Cardiac muscle cell (in vitro differentiated cells and primary cell): ENCODE data around the gene OXCT1. TPM values are rescaled to one million over a fixed set of nuclear protein-coding genes. Genes with fewer than 3 reads are reported as not detected.
"Not testable (repeated sequence)": the region's sequence is repeated elsewhere in the genome, so short reads cannot be mapped to it uniquely, and the experiment has no call there.

Experiments
- DNase-seq, 2 donors: peaks; one replicate each; pipeline versions ENCODE4 v3.0.0 to v3.0.0-alpha.2; 2010 to 2017; ENCODE audit warnings: low read depth in 1 of 2, low spot score in 1 of 2
- H3K27ac ChIP-seq: fragments of 200-600 bp; sonication (generic); 2 replicates; pipeline ENCODE4 v1.5.1; 2016
- H3K27me3 ChIP-seq: fragments of 200-600 bp; sonication (generic); 2 replicates; pipeline ENCODE4 v1.6.0; 2016; ENCODE audit warnings: control low read depth
- H3K36me3 ChIP-seq: fragments of 200-600 bp; sonication (generic); 2 replicates; pipeline ENCODE4 v1.5.1; 2016; ENCODE audit warnings: control low read depth
- H3K4me1 ChIP-seq: fragments of 200-600 bp; sonication (generic); 2 replicates; pipeline ENCODE4 v1.8.1; 2017; ENCODE audit warnings: low read depth, mild to moderate bottlenecking, mixed run types
- H3K4me3 ChIP-seq: fragments of 200-600 bp; sonication (generic); 2 replicates; pipeline ENCODE4 v1.5.1; 2016; ENCODE audit warnings: mild to moderate bottlenecking
- H3K9me3 ChIP-seq: fragments of 200-600 bp; sonication (generic); 2 replicates; pipeline ENCODE4 v1.5.1; 2017; ENCODE audit warnings: low read depth, mild to moderate bottlenecking, control low read depth
- CTCF ChIP-seq: IDR thresholded peaks from 2 replicates; pipeline ENCODE4 v1.5.1; 2012; ENCODE audit warnings: low read depth, mild to moderate bottlenecking, low read length
- polyA plus RNA-seq: library from polyadenylated mRNA; unstranded; fragments of >200 nt; fragmentation: Nextera tagmentation; extraction: Ambion mirVana; gene quantifications from 2 replicates; pipeline ENCODE4 v1.2.1, GENCODE V29; 2016
- total RNA-seq: library from RNA; depleted of rRNA; stranded (reverse); fragments of >200 nt; gene quantifications from 2 replicates; pipeline ENCODE4 v1.2.3, GENCODE V29; 2016

Gene OXCT1
- total and polyA plus RNA-seq, 2 experiments from 2014 or later, result 54.8 to 55.8 TPM

GRCh38 chr5:41738710-41739354, 131.4 kb downstream of the OXCT1 start:
- Histone ChIP-seq H3K4me1 (no peaks in the 10 kb centered on the region), H3K4me3 (no peak overlapping the region), H3K9me3 (no peaks in the 10 kb centered on the region), H3K27ac (no peak overlapping the region), H3K27me3 (no peaks in the 10 kb centered on the region), H3K36me3 (peaks cover 2% of the 10 kb centered on the region)
- no peak for TF ChIP-seq CTCF
- peak in 1 of 2 donors; percentile 10 for DNase-seq

DNA sequence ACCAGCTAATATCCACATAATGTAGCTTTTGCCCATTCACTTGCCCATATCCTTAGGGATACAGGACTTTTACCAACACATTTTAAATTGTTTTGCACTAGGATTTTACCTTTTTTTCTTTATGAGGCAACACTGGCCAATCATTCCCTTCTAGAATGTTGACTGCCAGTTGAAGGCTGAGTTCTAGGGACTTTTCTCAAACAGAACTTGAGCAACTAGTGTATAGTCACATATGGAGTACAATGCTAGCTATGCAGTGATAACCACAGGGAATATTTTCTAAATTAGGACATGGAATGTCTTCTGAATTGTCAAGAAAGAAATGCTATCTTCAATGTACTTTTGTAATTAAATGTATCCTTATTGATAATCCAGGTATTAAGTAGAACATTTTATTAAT, 133.6 kb downstream of the OXCT1 start:
- Histone ChIP-seq H3K4me1 (no peaks in the 10 kb centered on the region), H3K9me3 (no peaks in the 10 kb centered on the region), H3K27me3 (no peaks in the 10 kb centered on the region), H3K27ac (no peak overlapping the region), H3K36me3 (peaks cover 2% of the 10 kb centered on the region), H3K4me3 (no peak overlapping the region)
- DNase-seq, result peak in 1 of 2 donors; percentile 27
- no peak for TF ChIP-seq CTCF

DNA sequence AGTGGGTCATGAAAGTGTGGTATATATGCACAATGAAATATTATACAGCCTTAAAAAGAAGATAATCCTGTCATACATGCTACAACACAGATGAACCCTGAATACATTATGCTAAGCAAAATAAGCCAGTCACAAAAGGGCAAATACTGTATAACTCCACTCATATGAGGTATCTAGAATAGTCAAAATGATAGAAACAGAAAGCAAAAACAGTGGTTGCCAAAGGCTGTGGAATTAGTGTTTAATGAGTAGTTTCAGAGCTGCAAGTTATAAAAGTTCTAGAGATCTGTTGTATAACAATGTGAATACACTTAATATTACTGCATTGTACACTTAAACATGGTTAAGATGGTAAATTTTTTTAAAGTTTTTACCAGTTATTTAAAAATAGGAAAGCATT, 135.0 kb downstream of the OXCT1 start:
- no peak for TF ChIP-seq CTCF
- H3K4me1 ChIP-seq, result no peaks in the 10 kb centered on the region
- H3K36me3 ChIP-seq, result peaks cover 2% of the 10 kb centered on the region
- DNase-seq, result no peak
- H3K4me3 ChIP-seq, result no peak overlapping the region
- H3K27ac ChIP-seq, result no peak overlapping the region
- no peaks in the 10 kb centered on the region for H3K27me3 ChIP-seq
- no peaks in the 10 kb centered on the region for H3K9me3 ChIP-seq

GRCh38 chr5:41729381-41729780, 140.8 kb downstream of the OXCT1 start:
- not testable (repeated sequence) for DNase-seq, H3K27me3 ChIP-seq, H3K36me3 ChIP-seq, H3K9me3 ChIP-seq, H3K4me3 ChIP-seq, H3K4me1 ChIP-seq, H3K27ac ChIP-seq

DNA sequence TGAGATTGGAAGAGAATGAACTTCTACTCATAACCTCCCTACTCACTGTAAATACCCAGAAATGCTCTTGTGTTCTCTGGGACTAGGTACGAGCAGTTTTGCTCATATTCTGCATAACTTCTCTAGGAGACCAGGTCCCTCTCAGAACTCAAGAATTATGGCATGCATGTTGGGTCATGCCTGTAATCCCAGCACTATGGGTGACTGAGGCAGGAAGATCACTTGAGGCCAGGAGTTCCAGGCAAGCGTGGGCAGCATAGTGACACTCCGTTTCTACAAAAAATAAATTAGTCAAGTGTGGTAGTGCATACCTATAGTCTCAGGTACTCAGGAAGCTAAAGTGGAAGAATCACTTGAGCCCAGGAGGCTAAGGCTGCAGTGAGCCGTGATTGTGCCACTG, 141.9 kb downstream of the OXCT1 start:
- no peak for DNase-seq
- no peaks in the 10 kb centered on the region for H3K36me3 ChIP-seq
- H3K9me3 ChIP-seq, result no peaks in the 10 kb centered on the region
- TF ChIP-seq CTCF, result no peak
- no peak overlapping the region for H3K4me3 ChIP-seq
- no peaks in the 10 kb centered on the region for H3K27me3 ChIP-seq
- H3K4me1 ChIP-seq, result no peaks in the 10 kb centered on the region
- H3K27ac ChIP-seq, result no peak overlapping the region

DNA sequence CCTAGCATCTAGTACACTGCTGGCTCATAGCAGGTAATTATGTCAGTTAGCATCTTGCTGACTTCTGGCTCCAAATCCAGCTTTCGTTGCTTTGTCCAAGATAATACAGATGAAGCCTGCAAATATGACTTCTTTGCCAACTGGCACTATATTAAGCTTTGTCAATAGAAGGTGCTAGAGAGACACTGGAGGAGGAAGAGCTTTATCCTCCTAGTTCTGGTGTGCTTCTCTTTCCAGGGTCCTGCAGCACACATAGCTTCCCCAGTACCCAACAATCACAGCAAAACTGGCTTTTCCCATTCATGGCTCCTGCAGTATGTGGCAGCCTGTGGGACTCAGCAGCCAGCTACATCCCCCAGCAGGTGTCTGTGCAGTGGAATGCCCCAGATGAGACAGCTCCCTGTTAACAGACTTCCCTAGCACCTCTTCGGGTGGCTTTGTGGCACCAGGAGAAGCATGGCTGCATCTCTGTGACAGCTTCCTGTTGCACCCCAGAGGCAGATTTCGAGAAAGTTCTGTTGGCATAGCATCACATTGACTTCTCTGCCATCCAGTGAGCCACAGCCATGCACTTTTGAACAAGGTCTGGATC, 147.8 kb downstream of the OXCT1 start:
- Histone ChIP-seq H3K4me3 (no peak overlapping the region), H3K27ac (no peak overlapping the region), H3K27me3 (no peaks in the 10 kb centered on the region), H3K9me3 (no peaks in the 10 kb centered on the region), H3K4me1 (no peaks in the 10 kb centered on the region), H3K36me3 (no peaks in the 10 kb centered on the region)
- peak; percentile 2 to 44 for DNase-seq
- TF ChIP-seq CTCF, result peak; percentile 24
